Prostate gland (tissue), 2 donors: ENCODE results near the gene RIPK4. TPM values are rescaled to one million over a fixed set of nuclear protein-coding genes. Genes with fewer than 3 reads are reported as not detected.

Source experiments
- DNase-seq: peaks from one replicate; pipeline ENCODE4 v3.0.0-alpha.2; 2019; ENCODE audit warnings: low spot score
- H3K27ac ChIP-seq, 2 donors: fragments of 200-600 bp; sonication (generic); 2 replicates each; pipeline ENCODE4 v1.5.1; 2017 to 2019
- H3K27me3 ChIP-seq: fragments of 200-600 bp; sonication (generic); replicated peaks from 2 replicates; pipeline ENCODE4 v1.5.1; 2019; ENCODE audit not compliant: insufficient read depth
- H3K36me3 ChIP-seq, 2 donors: fragments of 200-600 bp; sonication (generic); 1 replicate in 1 of 2; 2 replicates in 1 of 2; pipeline versions ENCODE4 v1.5.1 to v1.8.1; 2017 to 2019
- H3K4me1 ChIP-seq: fragments of 200-600 bp; sonication (generic); replicated peaks from 2 replicates; pipeline ENCODE4 v1.5.1; 2019
- H3K4me3 ChIP-seq, 2 donors: fragments of 200-600 bp; sonication (generic); 2 replicates each; pipeline ENCODE4 v1.5.1; 2017 to 2019
- H3K9me3 ChIP-seq: fragments of 200-600 bp; sonication (generic); 2 replicates; pipeline ENCODE4 v1.5.1; 2017
- POLR2A ChIP-seq: fragments of 450-650 bp; IDR thresholded peaks from one replicate; pipeline ENCODE4 v1.6.1; 2016; ENCODE audit warnings: antibody characterized with exemption, mild to moderate bottlenecking
- POLR2AphosphoS5 ChIP-seq: sonication (generic); formaldehyde crosslinking; IDR thresholded peaks from one replicate; pipeline ENCODE4 v1.6.1; 2017; ENCODE audit warnings: antibody characterized with exemption
- WGBS: methylation state at CpG from one replicate; pipeline ENCODE4 v1.1.5; 2018; 5-methylcytosine and 5-hydroxymethylcytosine counted together
- intact Hi-C: fragments of 100-400 bp; cut with DNase I; formaldehyde crosslinking; loops from one replicate; pipeline ENCODE4 v1.14.2; 2022
- total RNA-seq, 2 donors: library from RNA; depleted of rRNA; stranded (reverse); fragments of >200 nt; gene quantifications; one replicate each; pipeline ENCODE4 v1.1.0, GENCODE V29; 2016
- TF ChIP-seq, protein P1 (sequence below), 4 experiments: fragments of 200-600 bp in 2 of 4; fragments of 450-650 bp in 2 of 4; sonication (generic) in 2 of 4; IDR thresholded peaks; 1 replicate in 3 of 4; 2 replicates in 1 of 4; pipeline ENCODE4 v1.5.1; 2016 to 2019; ENCODE audit warnings: antibody characterized with exemption in 4 of 4, mild to moderate bottlenecking in 2 of 4, moderate library complexity in 2 of 4

Gene RIPK4
- total RNA-seq, 2 donors from 2014 or later: 26.9 to 52.6 TPM

DNA sequence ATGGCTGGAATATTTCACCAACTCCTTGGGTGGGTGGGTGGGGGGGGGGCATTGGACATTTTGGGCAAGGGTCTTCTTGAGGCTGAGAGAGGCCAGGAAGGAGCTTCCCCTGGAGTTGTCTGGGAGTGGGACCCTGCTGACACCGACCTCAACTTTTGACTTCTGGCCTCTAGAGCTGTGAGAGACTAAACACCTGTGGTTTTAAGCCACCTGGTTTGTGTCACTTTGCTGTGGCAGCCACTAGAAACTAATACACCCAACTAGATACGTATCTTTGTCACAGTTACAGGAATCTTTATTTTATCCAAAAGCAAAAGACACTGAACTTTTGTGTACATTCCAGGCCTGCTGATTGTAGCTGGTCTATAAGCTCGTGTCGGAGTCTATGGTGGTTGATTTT lies 9.9 kb upstream of the RIPK4 start:
- no peaks in the 10 kb centered on the region for H3K4me1 ChIP-seq
- DNase-seq: no peak
- H3K36me3 ChIP-seq: no peaks in the 10 kb centered on the region
- intact Hi-C loops: no loop called here
- TF ChIP-seq POLR2AphosphoS5: no peak
- TF ChIP-seq, protein P1, sequence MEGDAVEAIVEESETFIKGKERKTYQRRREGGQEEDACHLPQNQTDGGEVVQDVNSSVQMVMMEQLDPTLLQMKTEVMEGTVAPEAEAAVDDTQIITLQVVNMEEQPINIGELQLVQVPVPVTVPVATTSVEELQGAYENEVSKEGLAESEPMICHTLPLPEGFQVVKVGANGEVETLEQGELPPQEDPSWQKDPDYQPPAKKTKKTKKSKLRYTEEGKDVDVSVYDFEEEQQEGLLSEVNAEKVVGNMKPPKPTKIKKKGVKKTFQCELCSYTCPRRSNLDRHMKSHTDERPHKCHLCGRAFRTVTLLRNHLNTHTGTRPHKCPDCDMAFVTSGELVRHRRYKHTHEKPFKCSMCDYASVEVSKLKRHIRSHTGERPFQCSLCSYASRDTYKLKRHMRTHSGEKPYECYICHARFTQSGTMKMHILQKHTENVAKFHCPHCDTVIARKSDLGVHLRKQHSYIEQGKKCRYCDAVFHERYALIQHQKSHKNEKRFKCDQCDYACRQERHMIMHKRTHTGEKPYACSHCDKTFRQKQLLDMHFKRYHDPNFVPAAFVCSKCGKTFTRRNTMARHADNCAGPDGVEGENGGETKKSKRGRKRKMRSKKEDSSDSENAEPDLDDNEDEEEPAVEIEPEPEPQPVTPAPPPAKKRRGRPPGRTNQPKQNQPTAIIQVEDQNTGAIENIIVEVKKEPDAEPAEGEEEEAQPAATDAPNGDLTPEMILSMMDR (IDR thresholded peaks at IDR 0.05): no peak
- TF ChIP-seq POLR2A: no peak
- no peak overlapping the region for H3K4me3 ChIP-seq
- 83% methylated on average over 4 of the region's 4 CpGs for WGBS
- no peaks in the 10 kb centered on the region for H3K9me3 ChIP-seq
- H3K27me3 ChIP-seq: no peaks in the 10 kb centered on the region
- H3K27ac ChIP-seq: peak overlapping the region in 1 of 2 donors; percentile 19

GRCh38 chr21:41775149-41775472 lies 8.3 kb upstream of the RIPK4 start:
- Histone ChIP-seq H3K36me3 (no peaks in the 10 kb centered on the region), H3K9me3 (no peaks in the 10 kb centered on the region), H3K27ac (no peak overlapping the region), H3K27me3 (no peaks in the 10 kb centered on the region), H3K4me3 (no peak overlapping the region), H3K4me1 (no peaks in the 10 kb centered on the region)
- TF ChIP-seq POLR2A (no peak), POLR2AphosphoS5 (no peak)
- TF ChIP-seq, protein P1 (IDR thresholded peaks at IDR 0.05): no peak
- no peak for DNase-seq
- intact Hi-C loops: no loop called here
- 55% methylated on average over 3 of the region's 3 CpGs for WGBS

DNA sequence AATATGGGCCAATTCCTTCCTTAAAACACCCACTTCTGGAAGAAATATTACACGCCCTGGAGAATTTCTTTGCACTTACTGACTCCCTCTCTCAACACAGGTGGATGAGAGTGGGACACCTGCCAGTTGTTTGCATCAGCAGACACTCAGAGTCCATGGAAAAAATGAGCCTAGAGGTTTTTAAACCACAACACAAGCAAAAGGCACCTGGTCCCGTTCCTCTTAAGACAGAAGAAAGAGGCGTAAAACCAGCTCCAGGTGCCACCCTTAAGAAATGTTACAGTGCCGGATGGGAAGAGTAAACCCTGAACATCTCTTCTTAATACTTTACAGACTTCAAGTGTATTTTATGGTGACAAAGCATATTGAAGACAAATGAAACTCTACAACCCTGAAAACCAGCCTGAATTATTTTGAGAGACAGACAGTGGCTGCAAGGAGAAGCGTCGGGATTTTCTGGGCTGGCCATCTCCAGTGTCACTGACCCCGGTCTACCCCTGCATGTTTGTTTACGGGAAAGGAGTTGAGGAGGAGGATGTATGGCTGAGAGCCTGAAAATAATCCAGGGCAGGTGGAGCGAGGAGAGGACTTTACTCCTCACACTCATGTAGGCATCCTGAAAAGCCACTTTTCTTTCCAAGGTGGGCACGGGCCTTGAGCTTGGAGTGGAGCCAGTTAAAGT lies 7.8 kb upstream of the RIPK4 start:
- DNase-seq: no peak
- Histone ChIP-seq H3K27me3 (no peaks in the 10 kb centered on the region), H3K27ac (no peak overlapping the region), H3K4me1 (no peaks in the 10 kb centered on the region), H3K4me3 (no peak overlapping the region), H3K36me3 (no peaks in the 10 kb centered on the region), H3K9me3 (no peaks in the 10 kb centered on the region)
- 54% methylated on average over 10 of the region's 10 CpGs for WGBS
- TF ChIP-seq POLR2A: no peak
- TF ChIP-seq POLR2AphosphoS5: no peak
- TF ChIP-seq, protein P1 (IDR thresholded peaks at IDR 0.05): no peak
- intact Hi-C loops: no loop called here

DNA sequence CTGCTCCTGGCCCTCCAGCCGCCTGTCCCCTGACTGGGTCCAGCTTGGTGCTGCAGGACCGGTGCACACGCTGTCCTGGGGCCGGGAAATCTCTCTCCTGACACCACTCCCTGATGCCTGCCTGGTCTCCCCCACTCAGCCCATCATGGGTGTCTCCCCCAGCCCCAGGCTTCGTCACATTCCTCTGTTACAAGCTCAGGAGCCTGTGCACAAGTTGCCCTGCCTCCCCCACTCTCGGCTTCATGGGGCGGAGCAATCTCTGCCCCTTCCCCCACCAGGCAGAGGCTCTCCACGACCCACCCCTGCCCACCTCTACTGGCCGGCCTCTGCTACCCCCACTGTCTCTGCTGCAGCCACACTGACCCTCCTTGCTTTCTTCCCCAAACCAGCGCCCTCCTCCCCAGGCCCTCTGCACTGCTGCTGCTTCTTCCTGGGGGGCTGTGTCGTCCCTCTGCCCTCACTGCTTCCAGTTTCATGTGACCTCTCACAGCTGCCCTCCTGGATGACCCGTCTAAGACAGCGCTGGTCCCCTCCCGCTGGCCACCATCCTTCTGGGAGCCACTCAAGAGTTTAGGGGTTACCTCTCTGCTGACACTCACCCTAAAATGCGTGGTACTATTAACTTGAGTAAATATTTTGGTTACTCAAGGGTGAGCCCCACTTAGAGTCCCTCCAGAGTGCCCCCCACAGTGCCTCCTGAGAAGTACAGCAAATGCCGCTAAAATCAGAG lies 5.7 kb upstream of the RIPK4 start:
- TF ChIP-seq, protein P1 (IDR thresholded peaks at IDR 0.05): no peak
- no peak for TF ChIP-seq POLR2AphosphoS5
- no peak for TF ChIP-seq POLR2A
- intact Hi-C loops: no loop called here
- Histone ChIP-seq H3K36me3 (no peaks in the 10 kb centered on the region), H3K4me1 (no peaks in the 10 kb centered on the region), H3K27me3 (no peaks in the 10 kb centered on the region), H3K27ac (no peak overlapping the region), H3K4me3 (no peak overlapping the region), H3K9me3 (no peaks in the 10 kb centered on the region)
- WGBS: 73% methylated on average over 16 of the region's 16 CpGs
- DNase-seq: no peak

DNA sequence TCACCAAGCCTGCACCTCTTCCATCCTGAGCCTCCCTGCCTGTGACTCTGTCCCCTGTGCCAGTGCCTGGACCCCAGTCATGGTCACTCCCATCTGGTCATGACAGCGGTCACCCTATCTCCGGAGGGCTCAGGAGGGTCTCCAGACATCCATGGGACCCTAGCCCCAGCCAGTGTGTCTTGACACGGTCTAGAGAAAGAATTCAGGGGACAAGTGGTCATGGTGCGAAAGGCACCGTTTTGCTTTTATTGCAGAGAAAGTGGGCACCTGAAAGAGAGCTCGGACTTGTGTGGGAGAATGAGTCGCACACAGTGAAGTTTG lies 4.7 kb upstream of the RIPK4 start:
- intact Hi-C loops: no loop called here
- WGBS: 89% methylated on average over 7 of the region's 7 CpGs

More for the DNA sequence above, 4.7 kb upstream of the RIPK4 start:
- no peak for DNase-seq
- Histone ChIP-seq H3K4me3 (no peak overlapping the region), H3K36me3 (no peaks in the 10 kb centered on the region), H3K27me3 (no peaks in the 10 kb centered on the region), H3K9me3 (no peaks in the 10 kb centered on the region), H3K27ac (no peak overlapping the region), H3K4me1 (no peaks in the 10 kb centered on the region)
- TF ChIP-seq POLR2A: no peak
- no peak for TF ChIP-seq POLR2AphosphoS5
- TF ChIP-seq, protein P1 (IDR thresholded peaks at IDR 0.05): no peak
